Glutamatergic neuron (in vitro differentiated cells): Measurements from ENCODE around the gene NDUFB10. TPM values are rescaled to one million over a fixed set of nuclear protein-coding genes. Genes with fewer than 3 reads are reported as not detected.
"Not testable (repeated sequence)": the region's sequence is repeated elsewhere in the genome, so short reads cannot be mapped to it uniquely, and the experiment has no call there.

ENCODE experiments used
- DNase-seq: peaks from one replicate; pipeline ENCODE4 v3.0.0; 2022
- H3K27ac Mint-ChIP-seq: one replicate; pipeline ENCODE4 v1.8.0; 2020; ENCODE audit warnings: mild to moderate bottlenecking, mixed read lengths, inconsistent platforms; ENCODE audit not compliant: unreplicated experiment
- H3K27me3 Mint-ChIP-seq: one replicate; pipeline ENCODE4 v1.8.0; 2020; ENCODE audit warnings: mild to moderate bottlenecking, moderate library complexity, mixed read lengths, inconsistent platforms; ENCODE audit not compliant: unreplicated experiment
- H3K36me3 Mint-ChIP-seq: one replicate; pipeline ENCODE4 v1.8.0; 2020; ENCODE audit warnings: mild to moderate bottlenecking, mixed read lengths, inconsistent platforms; ENCODE audit not compliant: unreplicated experiment
- H3K4me1 Mint-ChIP-seq: one replicate; pipeline ENCODE4 v1.8.0; 2020; ENCODE audit warnings: mild to moderate bottlenecking, low read depth, mixed read lengths, inconsistent platforms; ENCODE audit not compliant: unreplicated experiment
- H3K4me3 Mint-ChIP-seq: one replicate; pipeline ENCODE4 v1.8.0; 2020; ENCODE audit warnings: mild to moderate bottlenecking, mixed read lengths, inconsistent platforms; ENCODE audit not compliant: unreplicated experiment
- H3K9me3 Mint-ChIP-seq: one replicate; pipeline ENCODE4 v1.8.0; 2020; ENCODE audit warnings: mild to moderate bottlenecking, moderate library complexity, mixed read lengths, inconsistent platforms; ENCODE audit not compliant: unreplicated experiment
- total RNA-seq: library from RNA; stranded (reverse); fragmentation: NEBNext Ultra II Directional; extraction: Animal tissue kit (Norgen Biotek cat#: 25700); gene quantifications from one replicate; pipeline ENCODE4 v1.2.1, GENCODE V29; 2021; ENCODE audit not compliant: unreplicated experiment
- TF ChIP-seq, protein P1 (sequence below): fragments of 200-600 bp; sonication (generic); IDR thresholded peaks from one replicate; pipeline ENCODE4 v1.5.0; 2021; ENCODE audit not compliant: partially characterized antibody, unreplicated experiment

The NDUFB10 gene
- total RNA-seq, 1 donor from 2014 or later: 302 TPM

- peak; percentile 63 for DNase-seq
- Mint-ChIP-seq H3K9me3 (peaks cover 11% of the 10 kb centered on the region), H3K27ac (no peak overlapping the region), H3K36me3 (no peaks in the 10 kb centered on the region), H3K4me3 (no peak overlapping the region), H3K4me1 (peaks cover 21% of the 10 kb centered on the region), H3K27me3 (peaks cover 16% of the 10 kb centered on the region)
- TF ChIP-seq, protein P1, sequence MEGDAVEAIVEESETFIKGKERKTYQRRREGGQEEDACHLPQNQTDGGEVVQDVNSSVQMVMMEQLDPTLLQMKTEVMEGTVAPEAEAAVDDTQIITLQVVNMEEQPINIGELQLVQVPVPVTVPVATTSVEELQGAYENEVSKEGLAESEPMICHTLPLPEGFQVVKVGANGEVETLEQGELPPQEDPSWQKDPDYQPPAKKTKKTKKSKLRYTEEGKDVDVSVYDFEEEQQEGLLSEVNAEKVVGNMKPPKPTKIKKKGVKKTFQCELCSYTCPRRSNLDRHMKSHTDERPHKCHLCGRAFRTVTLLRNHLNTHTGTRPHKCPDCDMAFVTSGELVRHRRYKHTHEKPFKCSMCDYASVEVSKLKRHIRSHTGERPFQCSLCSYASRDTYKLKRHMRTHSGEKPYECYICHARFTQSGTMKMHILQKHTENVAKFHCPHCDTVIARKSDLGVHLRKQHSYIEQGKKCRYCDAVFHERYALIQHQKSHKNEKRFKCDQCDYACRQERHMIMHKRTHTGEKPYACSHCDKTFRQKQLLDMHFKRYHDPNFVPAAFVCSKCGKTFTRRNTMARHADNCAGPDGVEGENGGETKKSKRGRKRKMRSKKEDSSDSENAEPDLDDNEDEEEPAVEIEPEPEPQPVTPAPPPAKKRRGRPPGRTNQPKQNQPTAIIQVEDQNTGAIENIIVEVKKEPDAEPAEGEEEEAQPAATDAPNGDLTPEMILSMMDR: no peak
Observed at GRCh38 chr16:1919327-1919998, 39.9 kb upstream of the NDUFB10 start.

- not testable (repeated sequence) for H3K36me3 Mint-ChIP-seq, DNase-seq, H3K27ac Mint-ChIP-seq
- peaks cover 11% of the 10 kb centered on the region for H3K9me3 Mint-ChIP-seq
- peaks cover 19% of the 10 kb centered on the region for H3K4me1 Mint-ChIP-seq
- H3K4me3 Mint-ChIP-seq: peak overlapping the region; percentile 63
- H3K27me3 Mint-ChIP-seq: peaks cover 15% of the 10 kb centered on the region
Observed at GRCh38 chr16:1920122-1920521, 39.2 kb upstream of the NDUFB10 start.

DNA sequence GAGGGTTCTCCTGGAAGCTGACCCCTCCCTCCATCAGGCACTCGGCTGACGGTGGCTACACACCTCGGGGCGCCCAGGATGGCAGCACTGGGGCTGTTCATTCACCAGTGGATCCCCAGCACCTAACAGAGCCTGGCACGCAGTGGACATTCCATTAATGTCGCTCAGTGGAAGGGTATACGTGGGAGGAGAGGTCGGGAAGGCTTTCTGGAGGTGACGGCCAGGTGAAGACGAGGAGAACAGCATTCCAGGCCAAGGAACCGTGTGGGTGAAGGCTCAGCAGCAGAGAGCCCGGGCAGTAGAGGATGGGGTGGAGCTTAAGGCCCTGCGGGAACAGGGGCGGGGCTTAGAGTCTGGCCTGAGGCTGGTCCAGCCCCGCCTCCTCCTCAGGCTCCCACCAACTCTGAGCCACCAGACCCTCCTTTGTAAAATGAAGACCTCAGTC, 38.6 kb upstream of the NDUFB10 start:
- Mint-ChIP-seq H3K9me3 (peaks cover 13% of the 10 kb centered on the region), H3K36me3 (no peaks in the 10 kb centered on the region), H3K27ac (peak overlapping the region; percentile 23), H3K4me3 (peak overlapping the region; percentile 63), H3K4me1 (peaks cover 23% of the 10 kb centered on the region), H3K27me3 (peaks cover 9% of the 10 kb centered on the region)
- TF ChIP-seq, protein P1: no peak
- peak; percentile 77 for DNase-seq

- TF ChIP-seq, protein P1: no peak
- no peak overlapping the region for H3K4me3 Mint-ChIP-seq
Observed at GRCh38 chr16:1922357-1922756, 37.0 kb upstream of the NDUFB10 start.

GRCh38 chr16:1923299-1924034, 35.9 kb upstream of the NDUFB10 start:
- H3K27ac Mint-ChIP-seq: peak overlapping the region; percentile 60
- H3K4me1 Mint-ChIP-seq: peaks cover 18% of the 10 kb centered on the region
- peaks cover 12% of the 10 kb centered on the region for H3K9me3 Mint-ChIP-seq
- H3K27me3 Mint-ChIP-seq: peaks cover 8% of the 10 kb centered on the region
- TF ChIP-seq, protein P1: peak; percentile 67
- no peaks in the 10 kb centered on the region for H3K36me3 Mint-ChIP-seq
- peak; percentile 77 for DNase-seq
- no peak overlapping the region for H3K4me3 Mint-ChIP-seq

More at GRCh38 chr16:1922357-1922756, 37.0 kb upstream of the NDUFB10 start:
- Mint-ChIP-seq H3K27ac (peak overlapping the region; percentile 40), H3K9me3 (peaks cover 12% of the 10 kb centered on the region), H3K27me3 (peaks cover 8% of the 10 kb centered on the region), H3K4me1 (peaks cover 18% of the 10 kb centered on the region), H3K36me3 (no peaks in the 10 kb centered on the region)
- DNase-seq: no peak
